GM23338 (cell line): ENCODE results near the gene CEND1. TPM values are rescaled to one million over a fixed set of nuclear protein-coding genes. Genes with fewer than 3 reads are reported as not detected.
A peak's percentile ranks its signal among the peaks of the same experiment; 100 is the strongest.

Source experiments
- ATAC-seq: fragments of 200-7000 bp; cut with Tn5 transposase; 3 replicates; pipeline ENCODE4 v1.9.1; 2020
- DNase-seq: peaks from one replicate; pipeline ENCODE4 v3.0.0-alpha.2; 2015; ENCODE audit warnings: low spot score
- H2AFZ ChIP-seq: fragments of 200-600 bp; sonication (generic); 2 replicates; pipeline ENCODE4 v1.8.0; 2016; ENCODE audit warnings: antibody characterized with exemption, mild to moderate bottlenecking, moderate library complexity
- H3F3A ChIP-seq: fragments of 200-600 bp; sonication (generic); replicated peaks from 2 replicates; pipeline ENCODE4 v1.8.0; 2017; ENCODE audit warnings: antibody characterized with exemption, mixed run types, low read depth
- H3K27ac ChIP-seq: fragments of 200-600 bp; sonication (generic); 2 replicates; pipeline ENCODE4 v1.6.1; 2016; ENCODE audit warnings: low read depth
- H3K27me3 ChIP-seq: fragments of 200-600 bp; sonication (generic); 2 replicates; pipeline ENCODE4 v1.8.0; 2016; ENCODE audit warnings: mild to moderate bottlenecking, mixed run types, moderate library complexity; ENCODE audit not compliant: insufficient read depth
- H3K36me3 ChIP-seq: fragments of 200-600 bp; sonication (generic); 2 replicates; pipeline ENCODE4 v1.8.0; 2016; ENCODE audit warnings: mild to moderate bottlenecking; ENCODE audit not compliant: insufficient read depth
- H3K4me1 ChIP-seq: fragments of 200-600 bp; sonication (generic); 2 replicates; pipeline ENCODE4 v1.8.0; 2016; ENCODE audit warnings: mild to moderate bottlenecking, moderate library complexity; ENCODE audit not compliant: insufficient read depth
- H3K4me2 ChIP-seq: fragments of 200-600 bp; sonication (generic); 2 replicates; pipeline ENCODE4 v1.7.1; 2017; ENCODE audit warnings: mixed run types
- H3K4me3 ChIP-seq: fragments of 200-600 bp; sonication (generic); 2 replicates; pipeline ENCODE4 v1.6.1; 2016; ENCODE audit warnings: mixed run types
- H3K79me2 ChIP-seq: fragments of 200-600 bp; sonication (generic); replicated peaks from 2 replicates; pipeline ENCODE4 v1.8.0; 2017; ENCODE audit warnings: mild to moderate bottlenecking; ENCODE audit not compliant: insufficient read depth
- H3K9me2 ChIP-seq: fragments of 200-600 bp; sonication (generic); 2 replicates; pipeline ENCODE4 v1.8.0; 2017; ENCODE audit not compliant: insufficient read depth
- H4K20me1 ChIP-seq: fragments of 200-600 bp; sonication (generic); replicated peaks from 2 replicates; pipeline ENCODE4 v1.8.0; 2017; ENCODE audit warnings: mild to moderate bottlenecking; ENCODE audit not compliant: insufficient read depth
- H3K27ac Mint-ChIP-seq: 2 replicates; pipeline ENCODE4 v1.8.0; 2020; ENCODE audit warnings: inconsistent platforms, mild to moderate bottlenecking, moderate library complexity, mixed read lengths
- H3K27me3 Mint-ChIP-seq: 3 replicates; pipeline ENCODE4 v1.8.0; 2022; ENCODE audit warnings: low read depth, mild to moderate bottlenecking, moderate library complexity, mixed read lengths, inconsistent platforms; ENCODE audit not compliant: insufficient read depth, poor library complexity
- H3K36me3 Mint-ChIP-seq: 3 replicates; pipeline ENCODE4 v1.8.0; 2021; ENCODE audit warnings: low read depth, mild to moderate bottlenecking, inconsistent platforms, moderate library complexity, mixed read lengths
- H3K4me1 Mint-ChIP-seq: 3 replicates; pipeline ENCODE4 v1.8.0; 2020; ENCODE audit warnings: mild to moderate bottlenecking, inconsistent platforms, mixed read lengths
- H3K4me3 Mint-ChIP-seq: 3 replicates; pipeline ENCODE4 v1.8.0; 2021; ENCODE audit warnings: moderate library complexity, mild to moderate bottlenecking, inconsistent platforms, mixed read lengths
- H3K9me3 Mint-ChIP-seq: 3 replicates; pipeline ENCODE4 v1.8.0; 2020; ENCODE audit warnings: moderate library complexity, mild to moderate bottlenecking, inconsistent platforms, mixed read lengths
- CREB1 ChIP-seq: fragments of 250-450 bp; sonication (Bioruptor Pico); IDR thresholded peaks from 2 replicates; pipeline ENCODE4 v1.5.0; 2020; ENCODE audit warnings: low read depth, mild to moderate bottlenecking, moderate library complexity
- EZH2 ChIP-seq: fragments of 200-600 bp; sonication (generic); IDR thresholded peaks from one replicate; pipeline ENCODE4 v1.8.0; 2017; ENCODE audit warnings: antibody characterized with exemption, mild to moderate bottlenecking, low read depth; ENCODE audit not compliant: unreplicated experiment
- EZH2phosphoT487 ChIP-seq: fragments of 200-600 bp; sonication (generic); IDR thresholded peaks from one replicate; pipeline ENCODE4 v1.8.1; 2018; ENCODE audit warnings: antibody characterized with exemption; ENCODE audit not compliant: unreplicated experiment
- JUNB ChIP-seq: IDR thresholded peaks from one replicate; pipeline ENCODE4 v1.6.1; 2016; ENCODE audit warnings: antibody characterized with exemption; ENCODE audit not compliant: unreplicated experiment
- NANOG ChIP-seq: IDR thresholded peaks from 2 replicates; pipeline ENCODE4 v1.6.1; 2016; ENCODE audit warnings: antibody characterized with exemption, borderline replicate concordance
- POLR2AphosphoS5 ChIP-seq: IDR thresholded peaks from 2 replicates; pipeline ENCODE4 v1.6.1; 2016; ENCODE audit warnings: antibody characterized with exemption, low read depth
- STAT1 ChIP-seq: IDR thresholded peaks from one replicate; pipeline ENCODE4 v1.6.1; 2016; ENCODE audit warnings: antibody characterized with exemption; ENCODE audit not compliant: unreplicated experiment
- ZNF114 ChIP-seq: fragments of 250-450 bp; sonication (Bioruptor Pico); IDR thresholded peaks from 2 replicates; pipeline ENCODE4 v1.5.0; 2020; ENCODE audit warnings: mild to moderate bottlenecking, moderate library complexity
- ZNF331 ChIP-seq: fragments of 250-450 bp; sonication (Bioruptor Pico); IDR thresholded peaks from 2 replicates; pipeline ENCODE4 v1.5.0; 2020; ENCODE audit warnings: low read depth, mild to moderate bottlenecking, moderate library complexity
- polyA plus RNA-seq: library from polyadenylated mRNA; unstranded; fragments of >200 nt; fragmentation: Nextera tagmentation; extraction: Ambion mirVana; gene quantifications from 2 replicates; pipeline ENCODE4 v1.2.1, GENCODE V29; 2016
- total RNA-seq: library from RNA; depleted of rRNA; stranded (reverse); fragments of >200 nt; shearing (Covaris generic); gene quantifications from 2 replicates; pipeline ENCODE4 v1.2.3, GENCODE V29; 2014
- TF ChIP-seq, protein P1 (sequence below): IDR thresholded peaks from one replicate; pipeline ENCODE4 v1.6.1; 2018; ENCODE audit warnings: antibody characterized with exemption; ENCODE audit not compliant: unreplicated experiment
- TF ChIP-seq, protein P2 (sequence below), 2 experiments: fragments of 200-600 bp in 1 of 2; sonication (generic) in 1 of 2; conservative IDR thresholded peaks; 2 replicates each; pipeline versions ENCODE4 v1.5.1 to v1.6.1; 2016 to 2017; ENCODE audit warnings: antibody characterized with exemption in 2 of 2, low read depth in 2 of 2, mild to moderate bottlenecking in 2 of 2, moderate library complexity in 1 of 2
- TF ChIP-seq, protein P3 (sequence below): fragments of 250-450 bp; sonication (Bioruptor Pico); IDR thresholded peaks from 2 replicates; pipeline ENCODE4 v1.5.0; 2020; ENCODE audit warnings: mild to moderate bottlenecking, moderate library complexity
- TF ChIP-seq, protein P4 (sequence below): IDR thresholded peaks from 2 replicates; pipeline ENCODE4 v1.6.1; 2016; ENCODE audit warnings: antibody characterized with exemption

CEND1 gene
- total and polyA plus RNA-seq, 2 experiments from 2014 or later, result 4.8 to 5.5 TPM

DNA sequence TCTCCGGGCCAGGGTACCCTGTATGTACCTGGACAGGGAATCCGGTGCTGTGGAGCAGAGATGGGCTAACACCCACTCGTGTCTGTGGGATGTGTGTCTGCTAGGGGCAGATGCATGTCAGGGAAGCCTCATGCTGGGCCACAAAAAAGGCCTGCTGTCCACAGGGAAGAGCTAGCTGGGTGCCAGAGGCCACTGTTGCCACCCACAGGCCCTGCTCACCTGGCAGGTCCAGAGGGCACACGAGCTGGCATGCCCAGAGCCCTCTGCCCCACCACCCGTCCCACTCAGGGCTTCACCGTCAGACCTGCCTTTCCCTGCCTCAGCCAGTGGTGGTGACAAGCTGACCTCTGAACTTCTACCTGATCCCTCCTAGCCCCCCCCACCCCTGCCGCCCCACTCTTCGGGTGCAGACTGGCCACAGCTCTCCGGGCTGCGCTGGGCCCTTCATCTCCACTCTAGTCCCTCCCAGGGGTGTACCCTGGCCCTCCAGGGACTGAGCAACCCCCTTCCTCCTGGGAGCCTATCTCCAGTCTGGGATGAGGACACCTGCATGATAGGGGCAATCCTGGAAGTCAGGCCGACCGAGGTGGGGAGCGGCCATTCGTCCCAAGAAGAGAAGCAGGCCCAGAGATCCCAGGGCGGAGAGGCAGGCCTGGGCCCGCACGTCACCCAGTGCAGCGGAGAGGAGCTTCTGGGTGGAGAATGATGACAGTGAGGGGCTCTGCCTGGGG is 6.8 kb upstream of the CEND1 start:
- H3K27ac Mint-ChIP-seq, result no peak overlapping the region; the same call in 1 of the 2 replicates
- Histone ChIP-seq H3K36me3 (no peaks in the 10 kb centered on the region), H3K27me3 (no peaks in the 10 kb centered on the region), H3F3A (peaks cover 14% of the 10 kb centered on the region), H3K4me3 (peak overlapping the region; percentile 86), H3K27ac (peak overlapping the region; percentile 69; the same call in 1 of the 2 replicates), H4K20me1 (no peaks in the 10 kb centered on the region), H2AFZ (no peak overlapping the region), H3K4me1 (peaks cover 8% of the 10 kb centered on the region; the same call in 1 of the 2 replicates), H3K9me2 (no peaks in the 10 kb centered on the region), H3K4me2 (peak overlapping the region; percentile 95), H3K79me2 (no peaks in the 10 kb centered on the region; the same call in 1 of the 2 replicates)
- peaks cover 6% of the 10 kb centered on the region; the same call in 1 of the 3 replicates for H3K36me3 Mint-ChIP-seq
- DNase-seq, result no peak
- peaks cover 4% of the 10 kb centered on the region for H3K27me3 Mint-ChIP-seq
- peaks cover 16% of the 10 kb centered on the region; the same call in 2 of the 3 replicates for H3K4me1 Mint-ChIP-seq
- peak overlapping the region; percentile 81 for H3K4me3 Mint-ChIP-seq
- ATAC-seq, result no peak
- no peak for TF ChIP-seq CREB1 (CRISPR knock-in tag)
- TF ChIP-seq EZH2, result no peak
- TF ChIP-seq, protein P1, sequence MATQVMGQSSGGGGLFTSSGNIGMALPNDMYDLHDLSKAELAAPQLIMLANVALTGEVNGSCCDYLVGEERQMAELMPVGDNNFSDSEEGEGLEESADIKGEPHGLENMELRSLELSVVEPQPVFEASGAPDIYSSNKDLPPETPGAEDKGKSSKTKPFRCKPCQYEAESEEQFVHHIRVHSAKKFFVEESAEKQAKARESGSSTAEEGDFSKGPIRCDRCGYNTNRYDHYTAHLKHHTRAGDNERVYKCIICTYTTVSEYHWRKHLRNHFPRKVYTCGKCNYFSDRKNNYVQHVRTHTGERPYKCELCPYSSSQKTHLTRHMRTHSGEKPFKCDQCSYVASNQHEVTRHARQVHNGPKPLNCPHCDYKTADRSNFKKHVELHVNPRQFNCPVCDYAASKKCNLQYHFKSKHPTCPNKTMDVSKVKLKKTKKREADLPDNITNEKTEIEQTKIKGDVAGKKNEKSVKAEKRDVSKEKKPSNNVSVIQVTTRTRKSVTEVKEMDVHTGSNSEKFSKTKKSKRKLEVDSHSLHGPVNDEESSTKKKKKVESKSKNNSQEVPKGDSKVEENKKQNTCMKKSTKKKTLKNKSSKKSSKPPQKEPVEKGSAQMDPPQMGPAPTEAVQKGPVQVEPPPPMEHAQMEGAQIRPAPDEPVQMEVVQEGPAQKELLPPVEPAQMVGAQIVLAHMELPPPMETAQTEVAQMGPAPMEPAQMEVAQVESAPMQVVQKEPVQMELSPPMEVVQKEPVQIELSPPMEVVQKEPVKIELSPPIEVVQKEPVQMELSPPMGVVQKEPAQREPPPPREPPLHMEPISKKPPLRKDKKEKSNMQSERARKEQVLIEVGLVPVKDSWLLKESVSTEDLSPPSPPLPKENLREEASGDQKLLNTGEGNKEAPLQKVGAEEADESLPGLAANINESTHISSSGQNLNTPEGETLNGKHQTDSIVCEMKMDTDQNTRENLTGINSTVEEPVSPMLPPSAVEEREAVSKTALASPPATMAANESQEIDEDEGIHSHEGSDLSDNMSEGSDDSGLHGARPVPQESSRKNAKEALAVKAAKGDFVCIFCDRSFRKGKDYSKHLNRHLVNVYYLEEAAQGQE, result no peak
- no peak for TF ChIP-seq JUNB
- no peak for TF ChIP-seq NANOG
- TF ChIP-seq, protein P2, sequence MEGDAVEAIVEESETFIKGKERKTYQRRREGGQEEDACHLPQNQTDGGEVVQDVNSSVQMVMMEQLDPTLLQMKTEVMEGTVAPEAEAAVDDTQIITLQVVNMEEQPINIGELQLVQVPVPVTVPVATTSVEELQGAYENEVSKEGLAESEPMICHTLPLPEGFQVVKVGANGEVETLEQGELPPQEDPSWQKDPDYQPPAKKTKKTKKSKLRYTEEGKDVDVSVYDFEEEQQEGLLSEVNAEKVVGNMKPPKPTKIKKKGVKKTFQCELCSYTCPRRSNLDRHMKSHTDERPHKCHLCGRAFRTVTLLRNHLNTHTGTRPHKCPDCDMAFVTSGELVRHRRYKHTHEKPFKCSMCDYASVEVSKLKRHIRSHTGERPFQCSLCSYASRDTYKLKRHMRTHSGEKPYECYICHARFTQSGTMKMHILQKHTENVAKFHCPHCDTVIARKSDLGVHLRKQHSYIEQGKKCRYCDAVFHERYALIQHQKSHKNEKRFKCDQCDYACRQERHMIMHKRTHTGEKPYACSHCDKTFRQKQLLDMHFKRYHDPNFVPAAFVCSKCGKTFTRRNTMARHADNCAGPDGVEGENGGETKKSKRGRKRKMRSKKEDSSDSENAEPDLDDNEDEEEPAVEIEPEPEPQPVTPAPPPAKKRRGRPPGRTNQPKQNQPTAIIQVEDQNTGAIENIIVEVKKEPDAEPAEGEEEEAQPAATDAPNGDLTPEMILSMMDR (conservative IDR thresholded peaks at IDR 0.05; ENCODE audit: low read depth in 2 of 2), result no peak
- TF ChIP-seq, protein P3, sequence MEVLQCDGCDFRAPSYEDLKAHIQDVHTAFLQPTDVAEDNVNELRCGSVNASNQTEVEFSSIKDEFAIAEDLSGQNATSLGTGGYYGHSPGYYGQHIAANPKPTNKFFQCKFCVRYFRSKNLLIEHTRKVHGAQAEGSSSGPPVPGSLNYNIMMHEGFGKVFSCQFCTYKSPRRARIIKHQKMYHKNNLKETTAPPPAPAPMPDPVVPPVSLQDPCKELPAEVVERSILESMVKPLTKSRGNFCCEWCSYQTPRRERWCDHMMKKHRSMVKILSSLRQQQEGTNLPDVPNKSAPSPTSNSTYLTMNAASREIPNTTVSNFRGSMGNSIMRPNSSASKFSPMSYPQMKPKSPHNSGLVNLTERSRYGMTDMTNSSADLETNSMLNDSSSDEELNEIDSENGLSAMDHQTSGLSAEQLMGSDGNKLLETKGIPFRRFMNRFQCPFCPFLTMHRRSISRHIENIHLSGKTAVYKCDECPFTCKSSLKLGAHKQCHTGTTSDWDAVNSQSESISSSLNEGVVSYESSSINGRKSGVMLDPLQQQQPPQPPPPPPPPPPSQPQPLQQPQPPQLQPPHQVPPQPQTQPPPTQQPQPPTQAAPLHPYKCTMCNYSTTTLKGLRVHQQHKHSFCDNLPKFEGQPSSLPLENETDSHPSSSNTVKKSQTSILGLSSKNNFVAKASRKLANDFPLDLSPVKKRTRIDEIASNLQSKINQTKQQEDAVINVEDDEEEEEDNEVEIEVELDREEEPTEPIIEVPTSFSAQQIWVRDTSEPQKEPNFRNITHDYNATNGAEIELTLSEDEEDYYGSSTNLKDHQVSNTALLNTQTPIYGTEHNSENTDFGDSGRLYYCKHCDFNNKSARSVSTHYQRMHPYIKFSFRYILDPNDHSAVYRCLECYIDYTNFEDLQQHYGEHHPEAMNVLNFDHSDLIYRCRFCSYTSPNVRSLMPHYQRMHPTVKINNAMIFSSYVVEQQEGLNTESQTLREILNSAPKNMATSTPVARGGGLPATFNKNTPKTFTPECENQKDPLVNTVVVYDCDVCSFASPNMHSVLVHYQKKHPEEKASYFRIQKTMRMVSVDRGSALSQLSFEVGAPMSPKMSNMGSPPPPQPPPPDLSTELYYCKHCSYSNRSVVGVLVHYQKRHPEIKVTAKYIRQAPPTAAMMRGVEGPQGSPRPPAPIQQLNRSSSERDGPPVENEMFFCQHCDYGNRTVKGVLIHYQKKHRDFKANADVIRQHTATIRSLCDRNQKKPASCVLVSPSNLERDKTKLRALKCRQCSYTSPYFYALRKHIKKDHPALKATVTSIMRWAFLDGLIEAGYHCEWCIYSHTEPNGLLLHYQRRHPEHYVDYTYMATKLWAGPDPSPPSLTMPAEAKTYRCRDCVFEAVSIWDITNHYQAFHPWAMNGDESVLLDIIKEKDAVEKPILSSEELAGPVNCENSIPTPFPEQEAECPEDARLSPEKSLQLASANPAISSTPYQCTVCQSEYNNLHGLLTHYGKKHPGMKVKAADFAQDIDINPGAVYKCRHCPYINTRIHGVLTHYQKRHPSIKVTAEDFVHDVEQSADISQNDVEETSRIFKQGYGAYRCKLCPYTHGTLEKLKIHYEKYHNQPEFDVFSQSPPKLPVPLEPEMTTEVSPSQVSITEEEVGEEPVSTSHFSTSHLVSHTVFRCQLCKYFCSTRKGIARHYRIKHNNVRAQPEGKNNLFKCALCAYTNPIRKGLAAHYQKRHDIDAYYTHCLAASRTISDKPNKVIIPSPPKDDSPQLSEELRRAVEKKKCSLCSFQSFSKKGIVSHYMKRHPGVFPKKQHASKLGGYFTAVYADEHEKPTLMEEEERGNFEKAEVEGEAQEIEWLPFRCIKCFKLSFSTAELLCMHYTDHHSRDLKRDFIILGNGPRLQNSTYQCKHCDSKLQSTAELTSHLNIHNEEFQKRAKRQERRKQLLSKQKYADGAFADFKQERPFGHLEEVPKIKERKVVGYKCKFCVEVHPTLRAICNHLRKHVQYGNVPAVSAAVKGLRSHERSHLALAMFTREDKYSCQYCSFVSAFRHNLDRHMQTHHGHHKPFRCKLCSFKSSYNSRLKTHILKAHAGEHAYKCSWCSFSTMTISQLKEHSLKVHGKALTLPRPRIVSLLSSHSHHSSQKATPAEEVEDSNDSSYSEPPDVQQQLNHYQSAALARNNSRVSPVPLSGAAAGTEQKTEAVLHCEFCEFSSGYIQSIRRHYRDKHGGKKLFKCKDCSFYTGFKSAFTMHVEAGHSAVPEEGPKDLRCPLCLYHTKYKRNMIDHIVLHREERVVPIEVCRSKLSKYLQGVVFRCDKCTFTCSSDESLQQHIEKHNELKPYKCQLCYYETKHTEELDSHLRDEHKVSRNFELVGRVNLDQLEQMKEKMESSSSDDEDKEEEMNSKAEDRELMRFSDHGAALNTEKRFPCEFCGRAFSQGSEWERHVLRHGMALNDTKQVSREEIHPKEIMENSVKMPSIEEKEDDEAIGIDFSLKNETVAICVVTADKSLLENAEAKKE, result no peak
- no peak for TF ChIP-seq ZNF331
- no peak for TF ChIP-seq POLR2AphosphoS5
- TF ChIP-seq EZH2phosphoT487, result no peak
- TF ChIP-seq STAT1, result no peak
- TF ChIP-seq, protein P4, sequence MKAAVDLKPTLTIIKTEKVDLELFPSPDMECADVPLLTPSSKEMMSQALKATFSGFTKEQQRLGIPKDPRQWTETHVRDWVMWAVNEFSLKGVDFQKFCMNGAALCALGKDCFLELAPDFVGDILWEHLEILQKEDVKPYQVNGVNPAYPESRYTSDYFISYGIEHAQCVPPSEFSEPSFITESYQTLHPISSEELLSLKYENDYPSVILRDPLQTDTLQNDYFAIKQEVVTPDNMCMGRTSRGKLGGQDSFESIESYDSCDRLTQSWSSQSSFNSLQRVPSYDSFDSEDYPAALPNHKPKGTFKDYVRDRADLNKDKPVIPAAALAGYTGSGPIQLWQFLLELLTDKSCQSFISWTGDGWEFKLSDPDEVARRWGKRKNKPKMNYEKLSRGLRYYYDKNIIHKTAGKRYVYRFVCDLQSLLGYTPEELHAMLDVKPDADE, result no peak
- TF ChIP-seq ZNF114 (CRISPR knock-in tag), result no peak
- H3K9me3 Mint-ChIP-seq, result no peaks in the 10 kb centered on the region
